ENCODE data around the gene RUVBL2. TPM values are rescaled to one million over a fixed set of nuclear protein-coding genes. Genes with fewer than 3 reads are reported as not detected.

Gene RUVBL2
- total RNA-seq, 1 experiment from 2014 or later: 130 TPM

GRCh38 chr19:48965040-48965805, 28.5 kb upstream of the RUVBL2 start, which contains the start of gene FTL:
Gene FTL, plus strand, starts transcription at chr19:48965309. Its CDS starts 199 bp downstream, at chr19:48965508.
- Mint-ChIP-seq H3K27me3 (ENCODE audit: low read depth) (peaks cover 2% of the 10 kb centered on the region; the same call in 1 of the 2 replicates), H3K4me1 (peaks cover 30 to 51% of the 10 kb centered on the region in 2 experiments), H3K9me3 (peaks cover 0 to 5% of the 10 kb centered on the region in 2 experiments; a peak in 2 of 5 replicates), H3K36me3 (ENCODE audit: insufficient read depth in 1 of 3, low read depth in 3 of 3) (peaks cover 30 to 61% (median 55%) of the 10 kb centered on the region in 3 experiments; a peak in 6 of 7 replicates), H3K27ac (peak within 1 kb of the TSS; percentile 97 to 98 (median 98)), H3K4me3 (peak within 1 kb of the TSS; percentile 96 to 98)
- H3K27me3 ChIP-seq (ENCODE audit: insufficient read depth, low read length): no peaks in the 10 kb centered on the region
- H4K20me1 ChIP-seq (ENCODE audit: control insufficient read depth, insufficient read depth, insufficient read length): peaks cover 3% of the 10 kb centered on the region
- no peak within 1 kb of the TSS for H2BK120ac ChIP-seq (ENCODE audit: low read depth, low read length, poor library complexity, severe bottlenecking)
- no peak within 1 kb of the TSS for H4K5ac ChIP-seq (ENCODE audit: insufficient read length, low read depth, low read length)
- H3K56ac ChIP-seq (ENCODE audit: insufficient read length, low read depth, low read length): no peak within 1 kb of the TSS
- H3K4me1 ChIP-seq (ENCODE audit: insufficient read depth, low read length): no peaks in the 10 kb centered on the region; the same call in 1 of the 2 replicates
- no peak within 1 kb of the TSS for H4K91ac ChIP-seq (ENCODE audit: insufficient read length, low read depth, low read length)
- H3K18ac ChIP-seq (ENCODE audit: insufficient read length, low read depth, low read length): peak within 1 kb of the TSS; percentile 91
- no peak within 1 kb of the TSS for H4K8ac ChIP-seq (replicated peaks; ENCODE audit: insufficient read length, low read depth, low read length)
- no peak within 1 kb of the TSS for H2AFZ ChIP-seq (ENCODE audit: low read length)
- no peak within 1 kb of the TSS for H3K4ac ChIP-seq (ENCODE audit: low read depth, low read length)
- DNase-seq: peak; percentile 97
- no peak within 1 kb of the TSS for H2BK20ac ChIP-seq (ENCODE audit: low read depth, low read length, poor library complexity, severe bottlenecking)
- TF ChIP-seq CTCF (conservative IDR thresholded peaks at IDR 0.05): no peak
- peaks cover 14% of the 10 kb centered on the region for H3K23me2 ChIP-seq (ENCODE audit: insufficient read length, low read depth, low read length, poor library complexity, severe bottlenecking)
- H2BK12ac ChIP-seq (ENCODE audit: insufficient read length, low read depth, low read length): no peak within 1 kb of the TSS
- H3K4me2 ChIP-seq (ENCODE audit: insufficient read depth, insufficient read length, low read length): peak within 1 kb of the TSS; percentile 82
- no peaks in the 10 kb centered on the region for H3K79me2 ChIP-seq (ENCODE audit: insufficient read depth, low read length)
- no peaks in the 10 kb centered on the region for H3K79me1 ChIP-seq (ENCODE audit: insufficient read depth, low read depth, low read length, poor library complexity, severe bottlenecking)
- H3K9ac ChIP-seq (ENCODE audit: extremely low read depth, insufficient read length, low read length): peak within 1 kb of the TSS; percentile 69
- H3K9me3 ChIP-seq (ENCODE audit: control insufficient read depth, low read depth, low read length): no peaks in the 10 kb centered on the region
- no CpG with 5 or more reads among the region's 52 CpGs for WGBS (ENCODE audit: extremely low coverage, insufficient read length, low lambda C conversion rate)
- peak within 1 kb of the TSS; percentile 82 for H3K14ac ChIP-seq (ENCODE audit: insufficient read depth, low read length)
- no peak within 1 kb of the TSS for H3T11ph ChIP-seq (ENCODE audit: low read length)
- no peak within 1 kb of the TSS for H2BK5ac ChIP-seq (ENCODE audit: insufficient read length, low read length)
- no peak within 1 kb of the TSS for H3K23ac ChIP-seq (ENCODE audit: insufficient read length, low read depth, low read length)
- no peak within 1 kb of the TSS for H2BK15ac ChIP-seq (ENCODE audit: low read depth, low read length)
- peak within 1 kb of the TSS; percentile 50 for H3K27ac ChIP-seq (ENCODE audit: insufficient read length, low read depth, low read length)
- no peak within 1 kb of the TSS for H2AK5ac ChIP-seq (ENCODE audit: insufficient read length, low read length)

Data from H9 (cell line).